Measurements from ENCODE around the gene TOP2A. TPM values are rescaled to one million over a fixed set of nuclear protein-coding genes. Genes with fewer than 3 reads are reported as not detected.
A peak's percentile ranks its signal among the peaks of the same experiment; 100 is the strongest.

Gene TOP2A
- total RNA-seq, 1 donor from 2014 or later, result 16.9 TPM

GRCh38 chr17:40352779-40353394 is 64.8 kb downstream of the TOP2A start:
- DNase-seq (ENCODE audit: extremely low spot score in 2 of 2), result no peak
- no peak overlapping the region for H3K27ac ChIP-seq
- peaks cover 3 to 45% of the 10 kb centered on the region in 2 donors for H3K36me3 ChIP-seq
- no peaks in the 10 kb centered on the region for H3K27me3 ChIP-seq
- no peaks in the 10 kb centered on the region for H3K9me3 ChIP-seq
- H3K4me1 ChIP-seq, result peaks cover 52% of the 10 kb centered on the region
- intact Hi-C loops (cut with DNase I), result no loop called here
- H3K4me3 ChIP-seq, result no peak overlapping the region
- no peak for TF ChIP-seq POLR2AphosphoS5 (IDR thresholded peaks at IDR 0.05; ENCODE audit: insufficient read depth in 1 of 2, low read depth in 1 of 2)
- TF ChIP-seq CTCF (IDR thresholded peaks at IDR 0.05), result no peak
- TF ChIP-seq POLR2A (IDR thresholded peaks at IDR 0.05), result no peak

GRCh38 chr17:40352237-40352778 is 65.4 kb downstream of the TOP2A start:
- H3K27ac ChIP-seq, result no peak overlapping the region
- H3K4me3 ChIP-seq, result no peak overlapping the region
- H3K27me3 ChIP-seq, result no peaks in the 10 kb centered on the region
- H3K4me1 ChIP-seq, result peaks cover 58% of the 10 kb centered on the region
- peaks cover 3 to 45% of the 10 kb centered on the region in 2 donors for H3K36me3 ChIP-seq
- DNase-seq (ENCODE audit: extremely low spot score in 2 of 2), result peak in 1 of 2 donors; percentile 87
- intact Hi-C loops (cut with DNase I), result no loop called here
- TF ChIP-seq CTCF (IDR thresholded peaks at IDR 0.05) (no peak), POLR2AphosphoS5 (IDR thresholded peaks at IDR 0.05; ENCODE audit: insufficient read depth in 1 of 2, low read depth in 1 of 2) (no peak), POLR2A (IDR thresholded peaks at IDR 0.05) (no peak)
- no peaks in the 10 kb centered on the region for H3K9me3 ChIP-seq

- H3K27ac ChIP-seq, result no peak overlapping the region
- intact Hi-C loops (cut with DNase I), result no loop called here
- no peak for DNase-seq (ENCODE audit: extremely low spot score in 2 of 2)
- no peaks in the 10 kb centered on the region for H3K9me3 ChIP-seq
- peaks cover 3 to 45% of the 10 kb centered on the region in 2 donors for H3K36me3 ChIP-seq
- H3K4me3 ChIP-seq, result no peak overlapping the region
- no peaks in the 10 kb centered on the region for H3K27me3 ChIP-seq
- TF ChIP-seq POLR2AphosphoS5 (IDR thresholded peaks at IDR 0.05; ENCODE audit: insufficient read depth in 1 of 2, low read depth in 1 of 2) (no peak), CTCF (IDR thresholded peaks at IDR 0.05) (no peak), POLR2A (IDR thresholded peaks at IDR 0.05) (no peak)
- peaks cover 65% of the 10 kb centered on the region for H3K4me1 ChIP-seq
These were observed 66.1 kb downstream of the TOP2A start for GRCh38 chr17:40351359-40352236.

- Histone ChIP-seq H3K27ac (peak overlapping the region; percentile 97), H3K36me3 (peaks cover 3 to 41% of the 10 kb centered on the region in 2 donors), H3K27me3 (no peaks in the 10 kb centered on the region), H3K4me1 (peaks cover 68% of the 10 kb centered on the region), H3K9me3 (no peaks in the 10 kb centered on the region), H3K4me3 (no peak overlapping the region)
- intact Hi-C loops (cut with DNase I), result no loop called here
- TF ChIP-seq CTCF (IDR thresholded peaks at IDR 0.05) (no peak), POLR2A (IDR thresholded peaks at IDR 0.05) (no peak)
- no peak for DNase-seq (ENCODE audit: extremely low spot score in 2 of 2)
These were observed 66.9 kb downstream of the TOP2A start for GRCh38 chr17:40350689-40351358.

Measured in vagina (tissue), 2 donors.